GM12878 (cell line): Measurements from ENCODE around the gene ESYT2.

Experiments used
- PAX5 ChIP-seq: IDR thresholded peaks from 2 replicates; pipeline ENCODE4 v1.6.1; 2011; ENCODE audit warnings: low read depth, low read length, borderline replicate concordance
- ZNF24 ChIP-seq: fragments of 450-650 bp; IDR thresholded peaks from 2 replicates; pipeline ENCODE4 v1.6.1; 2017; ENCODE audit warnings: antibody characterized with exemption, mild to moderate bottlenecking
- TF ChIP-seq, protein P1 (sequence below), 3 experiments: IDR thresholded peaks in 2 of 3; conservative IDR thresholded peaks in 1 of 3; 2 replicates each; pipeline ENCODE4 v1.5.1; 2011; ENCODE audit warnings: low read depth in 3 of 3, low read length in 3 of 3, mild to moderate bottlenecking in 3 of 3, control low read depth in 2 of 3, moderate library complexity in 2 of 3, inconsistent platforms in 1 of 3, mixed read lengths in 1 of 3; ENCODE audit not compliant: control insufficient read depth in 2 of 3, insufficient read depth in 1 of 3; ENCODE audit errors: extremely low read depth in 1 of 3

DNA sequence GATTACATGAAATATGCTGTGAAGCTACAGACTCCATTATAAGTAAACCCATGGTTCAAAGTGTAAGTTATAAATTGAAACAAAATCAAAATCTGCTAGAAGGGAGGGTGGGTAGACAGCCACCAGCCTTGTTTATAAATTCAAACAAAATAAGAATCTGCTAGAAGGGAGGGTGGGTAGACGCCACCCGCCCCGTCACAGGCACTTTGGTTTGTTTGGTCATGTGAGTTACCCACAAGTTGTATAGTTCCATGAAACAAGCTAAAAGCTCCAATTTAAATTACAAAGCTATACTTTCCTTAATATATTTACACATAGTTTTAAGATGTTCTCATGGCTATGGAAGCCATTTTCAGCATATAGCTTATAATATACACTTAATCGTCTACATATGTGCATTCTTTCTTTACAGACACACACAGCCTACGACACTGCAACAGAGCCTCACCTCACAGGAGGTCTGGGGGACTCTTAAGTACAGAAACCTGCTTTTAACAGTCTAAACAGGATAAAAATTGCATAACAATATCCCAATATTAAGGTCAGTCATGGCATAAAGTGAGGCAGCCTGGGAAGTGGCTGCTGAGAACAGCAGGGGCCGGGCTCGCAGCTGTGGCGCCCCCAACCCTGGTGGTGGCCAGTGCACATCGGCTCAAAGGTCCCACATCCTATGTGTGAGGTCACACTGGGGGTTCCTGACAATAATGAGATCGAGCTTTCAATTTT, 96.7 kb downstream of the ESYT2 start:
- TF ChIP-seq ZNF24 (no peak), PAX5 (no peak)
- TF ChIP-seq, protein P1, sequence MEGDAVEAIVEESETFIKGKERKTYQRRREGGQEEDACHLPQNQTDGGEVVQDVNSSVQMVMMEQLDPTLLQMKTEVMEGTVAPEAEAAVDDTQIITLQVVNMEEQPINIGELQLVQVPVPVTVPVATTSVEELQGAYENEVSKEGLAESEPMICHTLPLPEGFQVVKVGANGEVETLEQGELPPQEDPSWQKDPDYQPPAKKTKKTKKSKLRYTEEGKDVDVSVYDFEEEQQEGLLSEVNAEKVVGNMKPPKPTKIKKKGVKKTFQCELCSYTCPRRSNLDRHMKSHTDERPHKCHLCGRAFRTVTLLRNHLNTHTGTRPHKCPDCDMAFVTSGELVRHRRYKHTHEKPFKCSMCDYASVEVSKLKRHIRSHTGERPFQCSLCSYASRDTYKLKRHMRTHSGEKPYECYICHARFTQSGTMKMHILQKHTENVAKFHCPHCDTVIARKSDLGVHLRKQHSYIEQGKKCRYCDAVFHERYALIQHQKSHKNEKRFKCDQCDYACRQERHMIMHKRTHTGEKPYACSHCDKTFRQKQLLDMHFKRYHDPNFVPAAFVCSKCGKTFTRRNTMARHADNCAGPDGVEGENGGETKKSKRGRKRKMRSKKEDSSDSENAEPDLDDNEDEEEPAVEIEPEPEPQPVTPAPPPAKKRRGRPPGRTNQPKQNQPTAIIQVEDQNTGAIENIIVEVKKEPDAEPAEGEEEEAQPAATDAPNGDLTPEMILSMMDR (IDR thresholded peaks at IDR 0.05 in 2 of 3, conservative IDR thresholded peaks at IDR 0.05 in 1 of 3; ENCODE audit: control insufficient read depth in 2 of 3, extremely low read depth in 1 of 3, insufficient read depth in 1 of 3, low read depth in 3 of 3, low read length in 3 of 3): no peak
